ENCODE data around the gene SPIN2A. TPM values are rescaled to one million over a fixed set of nuclear protein-coding genes. Genes with fewer than 3 reads are reported as not detected.

Gene SPIN2A
- total and polyA plus RNA-seq, 2 of the 13 experiments (the other 11 are each of a cell fraction or from before 2014, with no cell fraction given), result 0.44 to 0.60 TPM

DNA sequence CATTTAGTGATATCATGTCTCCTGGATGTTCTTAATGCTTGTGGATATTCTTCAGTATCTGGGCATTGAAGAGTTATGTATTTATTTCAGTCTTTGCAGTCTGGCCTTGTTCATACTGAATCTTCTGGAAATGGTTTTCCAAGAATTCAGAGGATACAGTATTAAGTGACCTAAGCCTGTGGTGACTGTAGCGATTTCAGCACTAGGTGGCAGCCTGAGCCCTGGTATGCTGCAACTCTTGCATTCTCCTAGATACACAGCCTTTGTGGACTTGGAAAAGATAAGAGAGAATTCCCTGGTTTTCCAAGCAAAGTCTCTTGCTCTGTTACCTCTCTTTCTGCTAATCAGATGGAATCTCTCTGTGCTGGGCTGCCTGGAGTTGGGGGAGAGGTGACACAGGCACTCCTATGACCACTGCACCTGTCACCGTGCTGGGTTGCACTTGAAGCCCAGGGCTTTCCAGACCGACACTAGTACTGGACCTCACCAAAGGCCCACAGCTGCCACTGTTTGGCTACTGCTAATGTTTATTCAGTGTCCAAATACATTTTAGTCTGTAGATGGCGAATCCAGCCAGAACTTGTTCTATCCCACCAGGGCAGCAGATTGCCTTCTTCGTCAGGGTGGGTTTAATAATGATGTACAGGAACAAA lies 19.3 kb upstream of the SPIN2A start (continued):
- TF ChIP-seq ZNF839 (CRISPR knock-in tag; IDR thresholded peaks at IDR 0.05; ENCODE audit: borderline replicate concordance), result no peak
- no peak for TF ChIP-seq SATB2 (CRISPR knock-in tag; IDR thresholded peaks at IDR 0.05)
- no peak for TF ChIP-seq NCOA5 (CRISPR knock-in tag; IDR thresholded peaks at IDR 0.05)
- TF ChIP-seq CEBPB (IDR thresholded peaks at IDR 0.05; ENCODE audit: borderline replicate concordance, low read depth, low read length), result 0 out of 2 replicates have a peak, but pooled peaks have one; percentile 12
- TF ChIP-seq ZNF12 (CRISPR knock-in tag; IDR thresholded peaks at IDR 0.05), result no peak
- TF ChIP-seq, protein P1, sequence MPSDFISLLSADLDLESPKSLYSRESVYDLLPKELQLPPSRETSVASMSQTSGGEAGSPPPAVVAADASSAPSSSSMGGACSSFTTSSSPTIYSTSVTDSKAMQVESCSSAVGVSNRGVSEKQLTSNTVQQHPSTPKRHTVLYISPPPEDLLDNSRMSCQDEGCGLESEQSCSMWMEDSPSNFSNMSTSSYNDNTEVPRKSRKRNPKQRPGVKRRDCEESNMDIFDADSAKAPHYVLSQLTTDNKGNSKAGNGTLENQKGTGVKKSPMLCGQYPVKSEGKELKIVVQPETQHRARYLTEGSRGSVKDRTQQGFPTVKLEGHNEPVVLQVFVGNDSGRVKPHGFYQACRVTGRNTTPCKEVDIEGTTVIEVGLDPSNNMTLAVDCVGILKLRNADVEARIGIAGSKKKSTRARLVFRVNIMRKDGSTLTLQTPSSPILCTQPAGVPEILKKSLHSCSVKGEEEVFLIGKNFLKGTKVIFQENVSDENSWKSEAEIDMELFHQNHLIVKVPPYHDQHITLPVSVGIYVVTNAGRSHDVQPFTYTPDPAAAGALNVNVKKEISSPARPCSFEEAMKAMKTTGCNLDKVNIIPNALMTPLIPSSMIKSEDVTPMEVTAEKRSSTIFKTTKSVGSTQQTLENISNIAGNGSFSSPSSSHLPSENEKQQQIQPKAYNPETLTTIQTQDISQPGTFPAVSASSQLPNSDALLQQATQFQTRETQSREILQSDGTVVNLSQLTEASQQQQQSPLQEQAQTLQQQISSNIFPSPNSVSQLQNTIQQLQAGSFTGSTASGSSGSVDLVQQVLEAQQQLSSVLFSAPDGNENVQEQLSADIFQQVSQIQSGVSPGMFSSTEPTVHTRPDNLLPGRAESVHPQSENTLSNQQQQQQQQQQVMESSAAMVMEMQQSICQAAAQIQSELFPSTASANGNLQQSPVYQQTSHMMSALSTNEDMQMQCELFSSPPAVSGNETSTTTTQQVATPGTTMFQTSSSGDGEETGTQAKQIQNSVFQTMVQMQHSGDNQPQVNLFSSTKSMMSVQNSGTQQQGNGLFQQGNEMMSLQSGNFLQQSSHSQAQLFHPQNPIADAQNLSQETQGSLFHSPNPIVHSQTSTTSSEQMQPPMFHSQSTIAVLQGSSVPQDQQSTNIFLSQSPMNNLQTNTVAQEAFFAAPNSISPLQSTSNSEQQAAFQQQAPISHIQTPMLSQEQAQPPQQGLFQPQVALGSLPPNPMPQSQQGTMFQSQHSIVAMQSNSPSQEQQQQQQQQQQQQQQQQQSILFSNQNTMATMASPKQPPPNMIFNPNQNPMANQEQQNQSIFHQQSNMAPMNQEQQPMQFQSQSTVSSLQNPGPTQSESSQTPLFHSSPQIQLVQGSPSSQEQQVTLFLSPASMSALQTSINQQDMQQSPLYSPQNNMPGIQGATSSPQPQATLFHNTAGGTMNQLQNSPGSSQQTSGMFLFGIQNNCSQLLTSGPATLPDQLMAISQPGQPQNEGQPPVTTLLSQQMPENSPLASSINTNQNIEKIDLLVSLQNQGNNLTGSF (CRISPR knock-in tag; IDR thresholded peaks at IDR 0.05), result no peak
- no peak for TF ChIP-seq ZNF556 (CRISPR knock-in tag; IDR thresholded peaks at IDR 0.05; ENCODE audit: borderline replicate concordance)
- no peak for TF ChIP-seq BHLHE40 (IDR thresholded peaks at IDR 0.05; ENCODE audit: low read length)
- TF ChIP-seq ZNF670 (CRISPR knock-in tag; IDR thresholded peaks at IDR 0.05; ENCODE audit: borderline replicate concordance), result no peak
- no peak for TF ChIP-seq ZNF234 (CRISPR knock-in tag; conservative IDR thresholded peaks at IDR 0.05)
- TF ChIP-seq, protein P2, sequence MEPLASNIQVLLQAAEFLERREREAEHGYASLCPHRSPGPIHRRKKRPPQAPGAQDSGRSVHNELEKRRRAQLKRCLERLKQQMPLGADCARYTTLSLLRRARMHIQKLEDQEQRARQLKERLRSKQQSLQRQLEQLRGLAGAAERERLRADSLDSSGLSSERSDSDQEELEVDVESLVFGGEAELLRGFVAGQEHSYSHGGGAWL (CRISPR knock-in tag; IDR thresholded peaks at IDR 0.05), result no peak
- TF ChIP-seq NFRKB (IDR thresholded peaks at IDR 0.05), result no peak
- TF ChIP-seq, protein P3, sequence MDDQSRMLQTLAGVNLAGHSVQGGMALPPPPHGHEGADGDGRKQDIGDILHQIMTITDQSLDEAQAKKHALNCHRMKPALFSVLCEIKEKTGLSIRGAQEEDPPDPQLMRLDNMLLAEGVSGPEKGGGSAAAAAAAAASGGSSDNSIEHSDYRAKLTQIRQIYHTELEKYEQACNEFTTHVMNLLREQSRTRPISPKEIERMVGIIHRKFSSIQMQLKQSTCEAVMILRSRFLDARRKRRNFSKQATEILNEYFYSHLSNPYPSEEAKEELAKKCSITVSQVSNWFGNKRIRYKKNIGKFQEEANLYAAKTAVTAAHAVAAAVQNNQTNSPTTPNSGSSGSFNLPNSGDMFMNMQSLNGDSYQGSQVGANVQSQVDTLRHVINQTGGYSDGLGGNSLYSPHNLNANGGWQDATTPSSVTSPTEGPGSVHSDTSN (CRISPR knock-in tag; IDR thresholded peaks at IDR 0.05; ENCODE audit: borderline replicate concordance), result no peak
- TF ChIP-seq TEAD3 (CRISPR knock-in tag; optimal IDR thresholded peaks at IDR 0.05; ENCODE audit: borderline replicate concordance), result peak; percentile 75
